K562 (cell line): Measurements from ENCODE around the gene TNF. TPM values are rescaled to one million over a fixed set of nuclear protein-coding genes. Genes with fewer than 3 reads are reported as not detected.

Experiments
- ARNT ChIP-seq, 2 experiments: fragments of 450-650 bp; IDR thresholded peaks; 2 replicates each; pipeline ENCODE4 v1.6.1; 2016; ENCODE audit warnings: mild to moderate bottlenecking in 1 of 2
- CEBPZ ChIP-seq: fragments of 150-350 bp; IDR thresholded peaks from 2 replicates; pipeline ENCODE4 v1.6.1; 2014; ENCODE audit warnings: low read depth, mild to moderate bottlenecking, low read length, borderline replicate concordance
- FOXA1 ChIP-seq: fragments of 450-650 bp; IDR thresholded peaks from 2 replicates; pipeline ENCODE4 v1.6.1; 2016; ENCODE audit warnings: mild to moderate bottlenecking, borderline replicate concordance
- LCOR ChIP-seq: sonication (generic); formaldehyde crosslinking; IDR thresholded peaks from 2 replicates; pipeline ENCODE4 v1.8.0; 2022; ENCODE audit warnings: mild to moderate bottlenecking, missing genetic modification reagents
- MTA3 ChIP-seq: fragments of 450-650 bp; formaldehyde crosslinking; IDR thresholded peaks from 2 replicates; pipeline ENCODE4 v1.6.1; 2017; ENCODE audit warnings: mild to moderate bottlenecking, borderline replicate concordance
- RFX7 ChIP-seq: fragments of 250-450 bp; sonication (Bioruptor Pico); IDR thresholded peaks from 2 replicates; pipeline ENCODE4 v1.5.1; 2021; ENCODE audit warnings: mild to moderate bottlenecking
- SAP30 ChIP-seq: fragments of 200-600 bp; sonication (generic); IDR thresholded peaks from 2 replicates; pipeline ENCODE4 v1.6.1; 2012; ENCODE audit warnings: borderline replicate concordance, low read depth, mild to moderate bottlenecking, moderate library complexity, low read length, control low read depth, inconsistent platforms; ENCODE audit not compliant: insufficient read depth, poor library complexity, severe bottlenecking
- STAT6 ChIP-seq: sonication (generic); formaldehyde crosslinking; IDR thresholded peaks from 2 replicates; pipeline ENCODE4 v1.8.1; 2023; ENCODE audit warnings: mild to moderate bottlenecking, missing genetic modification reagents
- TRIM25 ChIP-seq: fragments of 450-650 bp; IDR thresholded peaks from 2 replicates; pipeline ENCODE4 v1.7.0; 2016; ENCODE audit warnings: borderline replicate concordance
- ZFPM2 ChIP-seq: fragments of 250-450 bp; sonication (Bioruptor Pico); IDR thresholded peaks from 2 replicates; pipeline ENCODE4 v1.5.1; 2022; ENCODE audit warnings: mild to moderate bottlenecking
- ZNF384 ChIP-seq: IDR thresholded peaks from 2 replicates; pipeline ENCODE4 v1.6.1; 2012; ENCODE audit warnings: low read depth, low read length, improper control_type of control experiment
- ZNF445 ChIP-seq: fragments of 250-450 bp; sonication (Bioruptor Pico); IDR thresholded peaks from 2 replicates; pipeline ENCODE4 v1.4.0; 2020; ENCODE audit warnings: low read depth, mild to moderate bottlenecking, moderate library complexity
- polyA plus RNA-seq, 8 experiments: library from polyadenylated mRNA; depleted of rRNA in 4 of 8; stranded (reverse) in 5 of 8; unstranded in 3 of 8; fragments of >200 nt; fragmentation: Nextera tagmentation in 2 of 8; fragmentation: Illumina TruSeq in 1 of 8; extraction: Ambion mirVana in 2 of 8; extraction: Trizol in 1 of 8; gene quantifications; 2 replicates each; pipeline versions ENCODE4 v1.2.1 to v1.2.3, GENCODE V29; 2011 to 2014; ENCODE audit warnings: inconsistent platforms in 1 of 8, missing spikeins in 1 of 8
- total RNA-seq, 7 experiments: library from RNA; depleted of rRNA in 6 of 7; stranded (reverse); fragments of >200 nt in 6 of 7; fragmentation: Illumina TruSeq in 2 of 7; extraction: Trizol in 2 of 7; gene quantifications; 2 replicates each; pipeline versions ENCODE4 v1.2.1 to v1.2.3, GENCODE V29; 2011 to 2021; ENCODE audit warnings: low replicate concordance in 1 of 7
- TF ChIP-seq, protein P1 (sequence below): IDR thresholded peaks from 3 replicates; pipeline ENCODE4 v1.6.1; 2011; ENCODE audit warnings: borderline replicate concordance, mild to moderate bottlenecking, moderate library complexity; ENCODE audit not compliant: insufficient read length; ENCODE audit errors: extremely low read depth

Gene TNF
- total and polyA plus RNA-seq, 9 of the 15 experiments (the other 6 are each of a cell fraction or from before 2014, with no cell fraction given), result 0.08 to 0.40 TPM; not detected in 7

DNA sequence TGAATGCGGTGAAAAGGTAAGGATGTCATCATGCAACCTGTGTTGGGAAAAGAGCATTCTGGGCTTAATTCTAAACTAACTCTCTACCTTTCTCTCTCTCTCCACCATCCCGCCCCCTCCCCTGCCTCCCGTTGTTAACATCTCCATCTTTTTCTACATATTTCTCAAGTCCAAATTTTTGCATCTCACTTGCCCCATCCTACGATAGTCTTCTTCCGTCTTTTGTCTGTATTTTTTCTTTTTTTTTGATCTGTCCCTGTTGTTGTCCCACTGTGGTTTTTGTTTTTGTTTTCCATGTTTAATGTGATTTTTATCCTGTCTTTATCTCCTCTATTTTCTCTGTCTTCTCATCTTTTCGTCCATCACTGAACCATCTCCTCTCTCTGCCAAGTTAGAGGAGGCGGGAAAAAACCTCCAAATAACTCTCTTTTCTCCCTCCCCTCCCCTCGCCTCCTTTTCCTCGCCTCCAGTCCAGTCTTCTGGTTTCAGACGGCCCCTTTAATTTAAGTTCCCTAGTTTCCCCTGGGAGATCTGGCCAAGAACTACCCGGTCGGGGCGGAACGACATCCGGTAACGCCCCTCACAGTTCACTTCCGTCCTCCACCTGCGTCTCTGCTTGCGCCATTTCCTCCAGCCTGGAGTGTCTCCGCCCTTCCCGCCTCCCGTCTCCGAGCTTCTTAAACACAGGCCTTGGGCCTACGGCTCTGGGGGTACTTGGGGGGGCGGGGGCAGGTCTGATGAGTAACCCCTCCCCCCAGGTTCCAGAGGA is 28.2 kb upstream of the TNF start, which contains the start of gene NFKBIL1 (continued):
- TF ChIP-seq STAT6 (CRISPR knock-in tag) (0 out of 2 replicates have a peak, but pooled peaks have one; percentile 17), MTA3 (peak; percentile 51), ZNF445 (CRISPR knock-in tag) (0 out of 2 replicates have a peak, but pooled peaks have one; percentile 52), RFX7 (CRISPR knock-in tag) (no peak), SAP30 (peak; percentile 14), CEBPZ (0 out of 2 replicates have a peak, but pooled peaks have one; percentile 3), LCOR (CRISPR knock-in tag) (peak; percentile 71), FOXA1 (no peak), ZFPM2 (no peak), TRIM25 (no peak; the same call in 1 of the 2 replicates), ARNT (IDR thresholded peaks at IDR 0.05) (peak; percentile 85 to 86; a peak in 3 of 4 replicates), ZNF384 (peak; percentile 66)
- TF ChIP-seq, protein P1, sequence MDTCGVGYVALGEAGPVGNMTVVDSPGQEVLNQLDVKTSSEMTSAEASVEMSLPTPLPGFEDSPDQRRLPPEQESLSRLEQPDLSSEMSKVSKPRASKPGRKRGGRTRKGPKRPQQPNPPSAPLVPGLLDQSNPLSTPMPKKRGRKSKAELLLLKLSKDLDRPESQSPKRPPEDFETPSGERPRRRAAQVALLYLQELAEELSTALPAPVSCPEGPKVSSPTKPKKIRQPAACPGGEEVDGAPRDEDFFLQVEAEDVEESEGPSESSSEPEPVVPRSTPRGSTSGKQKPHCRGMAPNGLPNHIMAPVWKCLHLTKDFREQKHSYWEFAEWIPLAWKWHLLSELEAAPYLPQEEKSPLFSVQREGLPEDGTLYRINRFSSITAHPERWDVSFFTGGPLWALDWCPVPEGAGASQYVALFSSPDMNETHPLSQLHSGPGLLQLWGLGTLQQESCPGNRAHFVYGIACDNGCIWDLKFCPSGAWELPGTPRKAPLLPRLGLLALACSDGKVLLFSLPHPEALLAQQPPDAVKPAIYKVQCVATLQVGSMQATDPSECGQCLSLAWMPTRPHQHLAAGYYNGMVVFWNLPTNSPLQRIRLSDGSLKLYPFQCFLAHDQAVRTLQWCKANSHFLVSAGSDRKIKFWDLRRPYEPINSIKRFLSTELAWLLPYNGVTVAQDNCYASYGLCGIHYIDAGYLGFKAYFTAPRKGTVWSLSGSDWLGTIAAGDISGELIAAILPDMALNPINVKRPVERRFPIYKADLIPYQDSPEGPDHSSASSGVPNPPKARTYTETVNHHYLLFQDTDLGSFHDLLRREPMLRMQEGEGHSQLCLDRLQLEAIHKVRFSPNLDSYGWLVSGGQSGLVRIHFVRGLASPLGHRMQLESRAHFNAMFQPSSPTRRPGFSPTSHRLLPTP, result no peak
